Measurements from ENCODE around the gene ZC3H10. TPM values are rescaled to one million over a fixed set of nuclear protein-coding genes. Genes with fewer than 3 reads are reported as not detected.

Gene ZC3H10
- total and polyA plus RNA-seq, 2 of the 13 experiments (the other 11 are each of a cell fraction or from before 2014, with no cell fraction given): 0.70 to 2.3 TPM

DNA sequence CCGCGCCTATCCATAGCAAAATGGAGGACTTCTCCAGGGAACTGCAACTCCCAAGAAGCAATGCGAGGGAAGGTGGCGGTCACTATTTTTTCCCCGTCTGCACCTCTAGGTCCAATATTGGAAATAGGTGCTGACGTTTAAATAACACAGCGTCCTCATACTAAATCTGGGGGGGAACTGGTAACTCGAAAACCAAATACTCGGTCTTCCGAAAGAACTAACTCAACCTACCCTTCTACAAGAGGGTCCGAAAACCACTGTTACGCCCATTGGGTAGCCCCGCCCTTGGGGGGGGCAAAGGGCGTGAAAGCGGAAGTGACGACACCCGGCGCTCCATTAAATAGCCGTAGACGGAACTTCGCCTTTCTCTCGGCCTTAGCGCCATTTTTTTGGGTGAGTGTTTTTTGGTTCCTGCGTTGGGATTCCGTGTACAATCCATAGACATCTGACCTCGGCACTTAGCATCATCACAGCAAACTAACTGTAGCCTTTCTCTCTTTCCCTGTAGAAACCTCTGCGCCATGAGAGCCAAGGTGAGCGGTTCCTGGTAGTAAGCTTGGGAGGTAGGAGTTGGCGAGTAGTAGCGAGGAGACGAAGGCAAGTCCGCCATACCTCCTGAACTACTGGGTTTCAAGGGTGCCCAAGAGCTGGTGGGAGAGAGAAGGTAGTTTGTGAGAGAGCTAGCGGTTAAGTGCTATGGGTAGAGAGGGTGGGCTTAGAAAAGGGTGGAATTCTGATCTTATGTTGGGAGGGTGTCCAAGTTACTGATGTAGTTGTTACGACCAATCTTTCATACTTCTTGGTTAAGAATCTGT lies 1.6 kb upstream of the ZC3H10 start, which contains the start of gene RPL41 (continued):
- TF ChIP-seq, protein P1, sequence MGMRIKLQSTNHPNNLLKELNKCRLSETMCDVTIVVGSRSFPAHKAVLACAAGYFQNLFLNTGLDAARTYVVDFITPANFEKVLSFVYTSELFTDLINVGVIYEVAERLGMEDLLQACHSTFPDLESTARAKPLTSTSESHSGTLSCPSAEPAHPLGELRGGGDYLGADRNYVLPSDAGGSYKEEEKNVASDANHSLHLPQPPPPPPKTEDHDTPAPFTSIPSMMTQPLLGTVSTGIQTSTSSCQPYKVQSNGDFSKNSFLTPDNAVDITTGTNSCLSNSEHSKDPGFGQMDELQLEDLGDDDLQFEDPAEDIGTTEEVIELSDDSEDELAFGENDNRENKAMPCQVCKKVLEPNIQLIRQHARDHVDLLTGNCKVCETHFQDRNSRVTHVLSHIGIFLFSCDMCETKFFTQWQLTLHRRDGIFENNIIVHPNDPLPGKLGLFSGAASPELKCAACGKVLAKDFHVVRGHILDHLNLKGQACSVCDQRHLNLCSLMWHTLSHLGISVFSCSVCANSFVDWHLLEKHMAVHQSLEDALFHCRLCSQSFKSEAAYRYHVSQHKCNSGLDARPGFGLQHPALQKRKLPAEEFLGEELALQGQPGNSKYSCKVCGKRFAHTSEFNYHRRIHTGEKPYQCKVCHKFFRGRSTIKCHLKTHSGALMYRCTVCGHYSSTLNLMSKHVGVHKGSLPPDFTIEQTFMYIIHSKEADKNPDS (CRISPR knock-in tag; IDR thresholded peaks at IDR 0.05): no peak
- 0 out of 2 replicates have a peak, but pooled peaks have one; percentile 41 for TF ChIP-seq XBP1 (CRISPR knock-in tag; IDR thresholded peaks at IDR 0.05)
- peak; percentile 92 for TF ChIP-seq KLF12 (CRISPR knock-in tag; IDR thresholded peaks at IDR 0.05; ENCODE audit: borderline replicate concordance)
- peak; percentile 20; the same call in 1 of the 2 replicates for TF ChIP-seq ZNF484 (CRISPR knock-in tag; IDR thresholded peaks at IDR 0.05; ENCODE audit: borderline replicate concordance, low read depth)
- TF ChIP-seq, protein P2, sequence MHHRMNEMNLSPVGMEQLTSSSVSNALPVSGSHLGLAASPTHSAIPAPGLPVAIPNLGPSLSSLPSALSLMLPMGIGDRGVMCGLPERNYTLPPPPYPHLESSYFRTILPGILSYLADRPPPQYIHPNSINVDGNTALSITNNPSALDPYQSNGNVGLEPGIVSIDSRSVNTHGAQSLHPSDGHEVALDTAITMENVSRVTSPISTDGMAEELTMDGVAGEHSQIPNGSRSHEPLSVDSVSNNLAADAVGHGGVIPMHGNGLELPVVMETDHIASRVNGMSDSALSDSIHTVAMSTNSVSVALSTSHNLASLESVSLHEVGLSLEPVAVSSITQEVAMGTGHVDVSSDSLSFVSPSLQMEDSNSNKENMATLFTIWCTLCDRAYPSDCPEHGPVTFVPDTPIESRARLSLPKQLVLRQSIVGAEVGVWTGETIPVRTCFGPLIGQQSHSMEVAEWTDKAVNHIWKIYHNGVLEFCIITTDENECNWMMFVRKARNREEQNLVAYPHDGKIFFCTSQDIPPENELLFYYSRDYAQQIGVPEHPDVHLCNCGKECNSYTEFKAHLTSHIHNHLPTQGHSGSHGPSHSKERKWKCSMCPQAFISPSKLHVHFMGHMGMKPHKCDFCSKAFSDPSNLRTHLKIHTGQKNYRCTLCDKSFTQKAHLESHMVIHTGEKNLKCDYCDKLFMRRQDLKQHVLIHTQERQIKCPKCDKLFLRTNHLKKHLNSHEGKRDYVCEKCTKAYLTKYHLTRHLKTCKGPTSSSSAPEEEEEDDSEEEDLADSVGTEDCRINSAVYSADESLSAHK (CRISPR knock-in tag; IDR thresholded peaks at IDR 0.05; ENCODE audit: borderline replicate concordance): 0 out of 2 replicates have a peak, but pooled peaks have one; percentile 65
- no peak for TF ChIP-seq ZNF530 (CRISPR knock-in tag; IDR thresholded peaks at IDR 0.05; ENCODE audit: low read depth)
- TF ChIP-seq, protein P3, sequence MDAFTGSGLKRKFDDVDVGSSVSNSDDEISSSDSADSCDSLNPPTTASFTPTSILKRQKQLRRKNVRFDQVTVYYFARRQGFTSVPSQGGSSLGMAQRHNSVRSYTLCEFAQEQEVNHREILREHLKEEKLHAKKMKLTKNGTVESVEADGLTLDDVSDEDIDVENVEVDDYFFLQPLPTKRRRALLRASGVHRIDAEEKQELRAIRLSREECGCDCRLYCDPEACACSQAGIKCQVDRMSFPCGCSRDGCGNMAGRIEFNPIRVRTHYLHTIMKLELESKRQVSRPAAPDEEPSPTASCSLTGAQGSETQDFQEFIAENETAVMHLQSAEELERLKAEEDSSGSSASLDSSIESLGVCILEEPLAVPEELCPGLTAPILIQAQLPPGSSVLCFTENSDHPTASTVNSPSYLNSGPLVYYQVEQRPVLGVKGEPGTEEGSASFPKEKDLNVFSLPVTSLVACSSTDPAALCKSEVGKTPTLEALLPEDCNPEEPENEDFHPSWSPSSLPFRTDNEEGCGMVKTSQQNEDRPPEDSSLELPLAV (CRISPR knock-in tag; conservative IDR thresholded peaks at IDR 0.05; ENCODE audit: low read depth): no peak
- TF ChIP-seq SMAD3 (CRISPR knock-in tag; IDR thresholded peaks at IDR 0.05): peak; percentile 70; the same call in 1 of the 2 replicates
- 0 out of 2 replicates have a peak, but pooled peaks have one; percentile 58 for TF ChIP-seq TP53 (CRISPR knock-in tag; conservative IDR thresholded peaks at IDR 0.05)
- TF ChIP-seq ZNF263 (CRISPR knock-in tag; IDR thresholded peaks at IDR 0.05): 0 out of 2 replicates have a peak, but pooled peaks have one; percentile 18
- 0 out of 2 replicates have a peak, but pooled peaks have one; percentile 36 for TF ChIP-seq ZKSCAN8 (CRISPR knock-in tag; IDR thresholded peaks at IDR 0.05; ENCODE audit: borderline replicate concordance)
- TF ChIP-seq ELF4 (CRISPR knock-in tag; IDR thresholded peaks at IDR 0.05; ENCODE audit: borderline replicate concordance): peak; percentile 75; the same call in 1 of the 2 replicates
- TF ChIP-seq TBX3 (IDR thresholded peaks at IDR 0.05; ENCODE audit: borderline replicate concordance): peak; percentile 78; the same call in 1 of the 2 replicates
- peak; percentile 36; the same call in 1 of the 2 replicates for TF ChIP-seq ZNF644 (CRISPR knock-in tag; IDR thresholded peaks at IDR 0.05; ENCODE audit: low read depth)
- TF ChIP-seq KAT8 (CRISPR knock-in tag; IDR thresholded peaks at IDR 0.05): peak; percentile 86
- TF ChIP-seq, protein P4, sequence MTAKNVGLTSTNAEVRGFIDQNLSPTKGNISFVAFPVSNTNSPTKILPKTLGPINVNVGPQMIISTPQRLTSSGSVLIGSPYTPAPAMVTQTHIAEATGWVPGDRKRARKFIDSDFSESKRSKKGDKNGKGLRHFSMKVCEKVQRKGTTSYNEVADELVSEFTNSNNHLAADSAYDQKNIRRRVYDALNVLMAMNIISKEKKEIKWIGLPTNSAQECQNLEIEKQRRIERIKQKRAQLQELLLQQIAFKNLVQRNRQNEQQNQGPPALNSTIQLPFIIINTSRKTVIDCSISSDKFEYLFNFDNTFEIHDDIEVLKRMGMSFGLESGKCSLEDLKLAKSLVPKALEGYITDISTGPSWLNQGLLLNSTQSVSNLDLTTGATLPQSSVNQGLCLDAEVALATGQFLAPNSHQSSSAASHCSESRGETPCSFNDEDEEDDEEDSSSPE (CRISPR knock-in tag; IDR thresholded peaks at IDR 0.05): peak; percentile 79
- TF ChIP-seq, protein P5, sequence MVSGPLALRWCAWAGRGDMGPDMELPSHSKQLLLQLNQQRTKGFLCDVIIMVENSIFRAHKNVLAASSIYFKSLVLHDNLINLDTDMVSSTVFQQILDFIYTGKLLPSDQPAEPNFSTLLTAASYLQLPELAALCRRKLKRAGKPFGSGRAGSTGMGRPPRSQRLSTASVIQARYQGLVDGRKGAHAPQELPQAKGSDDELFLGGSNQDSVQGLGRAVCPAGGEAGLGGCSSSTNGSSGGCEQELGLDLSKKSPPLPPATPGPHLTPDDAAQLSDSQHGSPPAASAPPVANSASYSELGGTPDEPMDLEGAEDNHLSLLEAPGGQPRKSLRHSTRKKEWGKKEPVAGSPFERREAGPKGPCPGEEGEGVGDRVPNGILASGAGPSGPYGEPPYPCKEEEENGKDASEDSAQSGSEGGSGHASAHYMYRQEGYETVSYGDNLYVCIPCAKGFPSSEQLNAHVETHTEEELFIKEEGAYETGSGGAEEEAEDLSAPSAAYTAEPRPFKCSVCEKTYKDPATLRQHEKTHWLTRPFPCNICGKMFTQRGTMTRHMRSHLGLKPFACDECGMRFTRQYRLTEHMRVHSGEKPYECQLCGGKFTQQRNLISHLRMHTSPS (CRISPR knock-in tag; IDR thresholded peaks at IDR 0.05; ENCODE audit: low read depth): no peak
- no peak for TF ChIP-seq ZNF17 (CRISPR knock-in tag; IDR thresholded peaks at IDR 0.05)
- peak; percentile 84 for TF ChIP-seq PHF5A (CRISPR knock-in tag; IDR thresholded peaks at IDR 0.05; ENCODE audit: low read depth, unreplicated experiment)

Measured in HepG2 (cell line).